GM10266 (cell line): ENCODE data around the gene MBD3L1.

Experiments
- DNase-seq: peaks from one replicate; pipeline ENCODE4 v3.0.0; 2012; ENCODE audit errors: extremely low spot score
- CTCF ChIP-seq: IDR thresholded peaks from 2 replicates; pipeline ENCODE4 v1.5.1; 2012; ENCODE audit warnings: mild to moderate bottlenecking, low read depth; ENCODE audit not compliant: control insufficient read depth, insufficient read depth; ENCODE audit errors: missing control alignments

MBD3L1 gene

GRCh38 chr19:8820234-8820633 is 11.9 kb upstream of the MBD3L1 start:
- TF ChIP-seq CTCF: no peak
- DNase-seq: no peak

GRCh38 chr19:8821748-8822241 is 10.4 kb upstream of the MBD3L1 start:
- TF ChIP-seq CTCF: no peak
- no peak for DNase-seq

GRCh38 chr19:8826371-8826770 is 5.8 kb upstream of the MBD3L1 start:
- no peak for TF ChIP-seq CTCF
- no peak for DNase-seq

- no peak for TF ChIP-seq CTCF
- DNase-seq: no peak
These were observed 4.9 kb upstream of the MBD3L1 start for GRCh38 chr19:8827277-8827676.

- no peak for DNase-seq
- no peak for TF ChIP-seq CTCF
These were observed 804 bp upstream of the MBD3L1 start for GRCh38 chr19:8831373-8831772.

GRCh38 chr19:8831832-8832131 is 395 bp upstream of the MBD3L1 start:
- no peak for TF ChIP-seq CTCF
- peak; percentile 47 for DNase-seq

- DNase-seq: no peak
- TF ChIP-seq CTCF: no peak
These were observed 3.3 kb downstream of the MBD3L1 start for GRCh38 chr19:8835446-8835845.
